AG10803 (cell line): Measurements from ENCODE around the gene NDUFA7.

Experiments used
- DNase-seq: peaks from one replicate; pipeline ENCODE4 v3.0.0; 2010; ENCODE audit warnings: low read depth
- H3K4me3 ChIP-seq: 2 replicates; pipeline ENCODE4 v1.5.1; 2011; ENCODE audit warnings: mild to moderate bottlenecking, low read length, control low read depth
- CTCF ChIP-seq: conservative IDR thresholded peaks from 2 replicates; pipeline ENCODE4 v1.5.1; 2011; ENCODE audit warnings: mild to moderate bottlenecking, low read length, control low read depth, inconsistent platforms

NDUFA7 gene

GRCh38 chr19:8321067-8321985 is at the start of gene NDUFA7, which contains the start of gene RPS28:
Gene NDUFA7 (minus strand): TSS chr19:8321375. CDS start chr19:8321358, 17 bp downstream.
Gene RPS28 (plus strand): TSS chr19:8321496. CDS start chr19:8321531, 35 bp downstream.
- peak; percentile 94 for DNase-seq
- H3K4me3 ChIP-seq, result peak within 1 kb of the TSS; percentile 98
- TF ChIP-seq CTCF, result peak; percentile 23; the same call in 1 of the 2 replicates

GRCh38 chr19:8370176-8371010 is 49.2 kb upstream of the NDUFA7 start:
- DNase-seq, result no peak
- no peak overlapping the region for H3K4me3 ChIP-seq
- no peak for TF ChIP-seq CTCF

- peak; percentile 98 for DNase-seq
- TF ChIP-seq CTCF, result no peak
- peak overlapping the region; percentile 35 for H3K4me3 ChIP-seq
Observed at GRCh38 chr19:8367327-8368001, 46.3 kb upstream of the NDUFA7 start.

- peak; percentile 58 for DNase-seq
- TF ChIP-seq CTCF, result no peak
- peak overlapping the region; percentile 31 for H3K4me3 ChIP-seq
Observed at GRCh38 chr19:8366961-8367326, 45.8 kb upstream of the NDUFA7 start.

GRCh38 chr19:8366121-8366581 is 45.0 kb upstream of the NDUFA7 start:
- no peak for TF ChIP-seq CTCF
- DNase-seq, result no peak
- H3K4me3 ChIP-seq, result no peak overlapping the region

- peak within 1 kb of the TSS; percentile 62 for H3K4me3 ChIP-seq
- TF ChIP-seq CTCF, result peak; percentile 36
- DNase-seq, result peak; percentile 74
Observed at GRCh38 chr19:8363803-8364771, 42.9 kb upstream of the NDUFA7 start, which contains the start of gene ANGPTL4. Gene ANGPTL4 (plus strand): TSS chr19:8364155. CDS start chr19:8364322, 167 bp downstream.
